Measurements from ENCODE around the gene OR2W1.

DNA sequence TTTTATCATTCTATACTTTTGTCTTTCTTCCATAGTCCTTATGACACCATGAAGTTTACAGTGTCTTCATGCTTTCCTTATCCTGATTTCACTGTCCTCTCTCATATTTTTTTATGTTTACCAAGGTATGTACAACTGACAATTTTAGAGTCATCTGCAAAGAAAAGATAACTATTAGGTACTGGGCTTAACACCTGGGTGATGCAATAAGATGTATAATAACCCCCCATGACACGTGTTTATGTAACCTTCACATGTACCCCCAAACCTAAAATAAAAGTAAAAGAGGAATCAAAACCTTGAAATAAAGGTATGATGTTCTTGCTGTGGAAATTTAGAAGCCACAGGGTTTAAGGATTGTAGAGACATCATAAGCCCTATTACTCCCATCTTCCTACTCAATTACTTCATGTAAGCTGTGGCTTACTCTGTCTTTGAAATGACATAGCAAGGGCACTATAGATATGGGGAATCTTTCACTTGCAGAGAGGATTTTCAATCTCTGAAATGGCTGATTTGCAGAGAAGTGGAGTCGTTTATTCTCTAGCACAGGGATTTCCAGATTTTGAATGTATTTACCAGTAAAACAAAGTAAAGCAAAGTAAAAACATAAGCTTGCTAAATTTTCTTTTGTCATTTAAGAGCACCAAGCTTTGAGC, 18.9 kb downstream of the OR2W1 start:
- no peak for TF ChIP-seq POLR2A (IDR thresholded peaks at IDR 0.05)
- TF ChIP-seq, protein P1, sequence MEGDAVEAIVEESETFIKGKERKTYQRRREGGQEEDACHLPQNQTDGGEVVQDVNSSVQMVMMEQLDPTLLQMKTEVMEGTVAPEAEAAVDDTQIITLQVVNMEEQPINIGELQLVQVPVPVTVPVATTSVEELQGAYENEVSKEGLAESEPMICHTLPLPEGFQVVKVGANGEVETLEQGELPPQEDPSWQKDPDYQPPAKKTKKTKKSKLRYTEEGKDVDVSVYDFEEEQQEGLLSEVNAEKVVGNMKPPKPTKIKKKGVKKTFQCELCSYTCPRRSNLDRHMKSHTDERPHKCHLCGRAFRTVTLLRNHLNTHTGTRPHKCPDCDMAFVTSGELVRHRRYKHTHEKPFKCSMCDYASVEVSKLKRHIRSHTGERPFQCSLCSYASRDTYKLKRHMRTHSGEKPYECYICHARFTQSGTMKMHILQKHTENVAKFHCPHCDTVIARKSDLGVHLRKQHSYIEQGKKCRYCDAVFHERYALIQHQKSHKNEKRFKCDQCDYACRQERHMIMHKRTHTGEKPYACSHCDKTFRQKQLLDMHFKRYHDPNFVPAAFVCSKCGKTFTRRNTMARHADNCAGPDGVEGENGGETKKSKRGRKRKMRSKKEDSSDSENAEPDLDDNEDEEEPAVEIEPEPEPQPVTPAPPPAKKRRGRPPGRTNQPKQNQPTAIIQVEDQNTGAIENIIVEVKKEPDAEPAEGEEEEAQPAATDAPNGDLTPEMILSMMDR (IDR thresholded peaks at IDR 0.05): no peak
